Thoracic aorta (tissue), 2 donors: ENCODE data around the gene CDH23. TPM values are rescaled to one million over a fixed set of nuclear protein-coding genes. Genes with fewer than 3 reads are reported as not detected.

Source experiments
- ATAC-seq: fragments of 150-250 bp; one replicate; pipeline ENCODE4 v1.8.0; 2017; ENCODE audit warnings: low read depth; ENCODE audit not compliant: insufficient number of reproducible peaks, low FRiP score
- DNase-seq: peaks from one replicate; pipeline ENCODE4 v3.0.0-alpha.2; 2020; ENCODE audit warnings: low spot score
- H3K27ac ChIP-seq, 2 donors: fragments of 200-600 bp; sonication (generic); 1 replicate in 1 of 2; 2 replicates in 1 of 2; pipeline ENCODE4 v1.5.1; 2016; ENCODE audit warnings: mild to moderate bottlenecking in 2 of 2, moderate library complexity in 2 of 2
- H3K27me3 ChIP-seq: fragments of 200-600 bp; sonication (generic); replicated peaks from 2 replicates; pipeline ENCODE4 v1.6.0; 2016; ENCODE audit warnings: mild to moderate bottlenecking; ENCODE audit not compliant: insufficient read depth
- H3K36me3 ChIP-seq: fragments of 200-600 bp; sonication (generic); one replicate; pipeline ENCODE4 v1.5.1; 2016
- H3K4me1 ChIP-seq, 2 donors: fragments of 200-600 bp; sonication (generic); 1 replicate in 1 of 2; 2 replicates in 1 of 2; pipeline versions ENCODE4 v1.5.1 to v1.6.0; 2016; ENCODE audit warnings: low read depth in 2 of 2, mild to moderate bottlenecking in 1 of 2; ENCODE audit not compliant: control insufficient read depth in 1 of 2
- H3K4me3 ChIP-seq: fragments of 200-600 bp; sonication (generic); 2 replicates; pipeline ENCODE4 v1.5.1; 2016; ENCODE audit warnings: mild to moderate bottlenecking
- H3K9me3 ChIP-seq: fragments of 200-600 bp; sonication (generic); 2 replicates; pipeline ENCODE4 v1.5.1; 2016
- CTCF ChIP-seq: fragments of 200-600 bp; sonication (generic); IDR thresholded peaks from one replicate; pipeline ENCODE4 v1.5.1; 2019; ENCODE audit warnings: antibody characterized with exemption
- total RNA-seq, 2 donors: library from RNA; depleted of rRNA; stranded (reverse); fragments of >200 nt; gene quantifications; one replicate each; pipeline versions ENCODE4 v1.1.0 to v1.2.3, GENCODE V29; 2016

Gene CDH23
- total RNA-seq, 2 donors from 2014 or later = 10.6 to 10.8 TPM

- no peak for DNase-seq
- Histone ChIP-seq H3K36me3 (no peaks in the 10 kb centered on the region), H3K4me1 (no peaks in the 10 kb centered on the region), H3K27me3 (no peaks in the 10 kb centered on the region), H3K9me3 (no peaks in the 10 kb centered on the region), H3K27ac (no peak overlapping the region), H3K4me3 (no peak overlapping the region)
- ATAC-seq = no peak
- no peak for TF ChIP-seq CTCF
Observed at GRCh38 chr10:71531485-71532446, 135.0 kb downstream of the CDH23 start.

GRCh38 chr10:71532878-71533277 lies 136.2 kb downstream of the CDH23 start:
- TF ChIP-seq CTCF = no peak
- Histone ChIP-seq H3K9me3 (no peaks in the 10 kb centered on the region), H3K36me3 (no peaks in the 10 kb centered on the region), H3K27me3 (no peaks in the 10 kb centered on the region), H3K4me1 (no peaks in the 10 kb centered on the region), H3K27ac (no peak overlapping the region), H3K4me3 (no peak overlapping the region)
- DNase-seq (no peak), ATAC-seq (no peak)

GRCh38 chr10:71533936-71534335 lies 137.2 kb downstream of the CDH23 start:
- DNase-seq (no peak), ATAC-seq (no peak)
- no peaks in the 10 kb centered on the region for H3K27me3 ChIP-seq
- H3K9me3 ChIP-seq = no peaks in the 10 kb centered on the region
- no peak for TF ChIP-seq CTCF
- H3K36me3 ChIP-seq = no peaks in the 10 kb centered on the region
- H3K4me1 ChIP-seq = no peaks in the 10 kb centered on the region
- H3K4me3 ChIP-seq = no peak overlapping the region
- H3K27ac ChIP-seq = no peak overlapping the region

- TF ChIP-seq CTCF = no peak
- no peak for DNase-seq
- no peaks in the 10 kb centered on the region for H3K36me3 ChIP-seq
- no peaks in the 10 kb centered on the region for H3K27me3 ChIP-seq
- H3K4me1 ChIP-seq = no peaks in the 10 kb centered on the region
- no peak overlapping the region for H3K4me3 ChIP-seq
- H3K9me3 ChIP-seq = no peaks in the 10 kb centered on the region
- no peak overlapping the region for H3K27ac ChIP-seq
- no peak for ATAC-seq
Observed at GRCh38 chr10:71534568-71535194, 138.0 kb downstream of the CDH23 start.

- ATAC-seq = no peak
- no peak overlapping the region for H3K4me3 ChIP-seq
- no peak for DNase-seq
- H3K27me3 ChIP-seq = no peaks in the 10 kb centered on the region
- no peaks in the 10 kb centered on the region for H3K36me3 ChIP-seq
- no peak for TF ChIP-seq CTCF
- no peak overlapping the region for H3K27ac ChIP-seq
- H3K4me1 ChIP-seq = no peaks in the 10 kb centered on the region
- no peaks in the 10 kb centered on the region for H3K9me3 ChIP-seq
Observed at GRCh38 chr10:71536332-71536731, 139.6 kb downstream of the CDH23 start.
